ENCODE results near the gene ACOT11. TPM values are rescaled to one million over a fixed set of nuclear protein-coding genes. Genes with fewer than 3 reads are reported as not detected.

Gene ACOT11
- total RNA-seq, 1 experiment from 2014 or later: 1.9 TPM

- ATAC-seq: no peak
- H3K4me3 ChIP-seq (ENCODE audit: low read depth in 2 of 2, low read length in 2 of 2): no peak overlapping the region
- in situ Hi-C loops (cut with HindIII; ENCODE audit: low pct_unique_long_range_greater_than_20kb, low sequenced_read_pairs): no loop called here
- no peak overlapping the region for H3K27ac ChIP-seq (ENCODE audit: low read length)
- no peak for DNase-seq (ENCODE audit: low read depth, low spot score)
- TF ChIP-seq CTCF (IDR thresholded peaks at IDR 0.05) (no peak), POLR2AphosphoS5 (IDR thresholded peaks at IDR 0.05; ENCODE audit: low read depth, low read length) (no peak), TCF7L2 (IDR thresholded peaks at IDR 0.05; ENCODE audit: low read depth, low read length) (no peak), SIN3A (IDR thresholded peaks at IDR 0.05; ENCODE audit: borderline replicate concordance, insufficient read depth, low read depth, low read length) (no peak)
- TF ChIP-seq, protein P1, sequence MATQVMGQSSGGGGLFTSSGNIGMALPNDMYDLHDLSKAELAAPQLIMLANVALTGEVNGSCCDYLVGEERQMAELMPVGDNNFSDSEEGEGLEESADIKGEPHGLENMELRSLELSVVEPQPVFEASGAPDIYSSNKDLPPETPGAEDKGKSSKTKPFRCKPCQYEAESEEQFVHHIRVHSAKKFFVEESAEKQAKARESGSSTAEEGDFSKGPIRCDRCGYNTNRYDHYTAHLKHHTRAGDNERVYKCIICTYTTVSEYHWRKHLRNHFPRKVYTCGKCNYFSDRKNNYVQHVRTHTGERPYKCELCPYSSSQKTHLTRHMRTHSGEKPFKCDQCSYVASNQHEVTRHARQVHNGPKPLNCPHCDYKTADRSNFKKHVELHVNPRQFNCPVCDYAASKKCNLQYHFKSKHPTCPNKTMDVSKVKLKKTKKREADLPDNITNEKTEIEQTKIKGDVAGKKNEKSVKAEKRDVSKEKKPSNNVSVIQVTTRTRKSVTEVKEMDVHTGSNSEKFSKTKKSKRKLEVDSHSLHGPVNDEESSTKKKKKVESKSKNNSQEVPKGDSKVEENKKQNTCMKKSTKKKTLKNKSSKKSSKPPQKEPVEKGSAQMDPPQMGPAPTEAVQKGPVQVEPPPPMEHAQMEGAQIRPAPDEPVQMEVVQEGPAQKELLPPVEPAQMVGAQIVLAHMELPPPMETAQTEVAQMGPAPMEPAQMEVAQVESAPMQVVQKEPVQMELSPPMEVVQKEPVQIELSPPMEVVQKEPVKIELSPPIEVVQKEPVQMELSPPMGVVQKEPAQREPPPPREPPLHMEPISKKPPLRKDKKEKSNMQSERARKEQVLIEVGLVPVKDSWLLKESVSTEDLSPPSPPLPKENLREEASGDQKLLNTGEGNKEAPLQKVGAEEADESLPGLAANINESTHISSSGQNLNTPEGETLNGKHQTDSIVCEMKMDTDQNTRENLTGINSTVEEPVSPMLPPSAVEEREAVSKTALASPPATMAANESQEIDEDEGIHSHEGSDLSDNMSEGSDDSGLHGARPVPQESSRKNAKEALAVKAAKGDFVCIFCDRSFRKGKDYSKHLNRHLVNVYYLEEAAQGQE (IDR thresholded peaks at IDR 0.05; ENCODE audit: insufficient read depth in 1 of 2, low read depth in 2 of 2, low read length in 1 of 2): no peak
- no peaks in the 10 kb centered on the region for H3K36me3 ChIP-seq (ENCODE audit: control insufficient read depth, insufficient read depth, low read length)
- ChIA-PET CTCF (no interaction called here), POLR2A (no interaction called here)
- no peaks in the 10 kb centered on the region for H3K9me3 ChIP-seq (ENCODE audit: control insufficient read depth, insufficient read depth, low read depth, low read length)
- no peaks in the 10 kb centered on the region for H3K27me3 ChIP-seq (ENCODE audit: control insufficient read depth, insufficient read depth, low read length)
- no TSS peak for BruUV-seq (replicated peaks)
- intact Hi-C loops (cut with micrococcal nuclease; ENCODE audit: unreplicated experiment): no loop called here
- H3K4me1 ChIP-seq (ENCODE audit: control insufficient read depth, insufficient read depth, low read length): no peaks in the 10 kb centered on the region
These were observed 58.9 kb downstream of the ACOT11 start for GRCh38 chr1:54606990-54607325.

DNA sequence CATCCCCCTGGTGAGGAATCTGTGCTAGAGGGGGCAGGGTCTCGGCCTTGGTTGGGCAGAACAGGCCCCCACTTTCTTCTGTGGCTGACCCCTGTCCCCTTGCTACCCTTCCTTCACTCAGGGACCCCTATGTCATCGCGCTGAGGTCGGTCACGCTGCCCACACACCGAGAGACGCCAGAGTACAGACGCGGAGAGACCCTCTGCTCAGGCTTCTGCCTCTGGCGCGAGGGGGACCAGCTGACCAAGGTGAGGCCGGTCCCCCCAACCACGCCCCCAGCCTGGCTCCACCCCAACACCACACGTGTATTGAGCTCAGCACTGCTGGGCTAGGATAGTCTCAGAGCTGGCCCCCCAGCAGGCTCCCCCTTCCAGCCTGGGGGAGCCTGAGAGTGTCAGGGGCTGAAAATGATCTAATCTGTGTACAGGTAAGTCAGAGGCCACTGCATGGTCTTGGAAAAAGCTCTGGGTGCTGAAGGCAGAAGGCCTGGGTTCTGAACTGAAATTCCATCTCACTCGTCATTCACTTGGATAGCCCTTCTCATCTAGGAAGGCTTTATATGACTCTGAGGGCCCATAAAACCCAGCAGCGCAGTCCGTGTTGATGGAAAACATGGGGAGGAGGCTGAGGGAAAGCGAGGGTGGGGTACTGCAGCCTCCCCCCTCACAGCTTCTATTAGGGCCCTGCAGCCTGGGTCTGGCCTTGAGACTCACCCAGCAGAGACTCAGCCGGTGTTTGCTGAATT is 60.0 kb downstream of the ACOT11 start:
- TF ChIP-seq, protein P1 (IDR thresholded peaks at IDR 0.05; ENCODE audit: insufficient read depth in 1 of 2, low read depth in 2 of 2, low read length in 1 of 2): no peak
- TF ChIP-seq CTCF (IDR thresholded peaks at IDR 0.05): no peak
- no peak for TF ChIP-seq TCF7L2 (IDR thresholded peaks at IDR 0.05; ENCODE audit: low read depth, low read length)
- TF ChIP-seq POLR2AphosphoS5 (IDR thresholded peaks at IDR 0.05; ENCODE audit: low read depth, low read length): no peak
- TF ChIP-seq SIN3A (IDR thresholded peaks at IDR 0.05; ENCODE audit: borderline replicate concordance, insufficient read depth, low read depth, low read length): no peak
- no TSS peak for BruUV-seq (replicated peaks)
- DNase-seq (ENCODE audit: low read depth, low spot score) (no peak), ATAC-seq (no peak)
- Histone ChIP-seq H3K4me1 (ENCODE audit: control insufficient read depth, insufficient read depth, low read length) (no peaks in the 10 kb centered on the region), H3K27me3 (ENCODE audit: control insufficient read depth, insufficient read depth, low read length) (no peaks in the 10 kb centered on the region), H3K36me3 (ENCODE audit: control insufficient read depth, insufficient read depth, low read length) (no peaks in the 10 kb centered on the region), H3K4me3 (ENCODE audit: low read depth in 2 of 2, low read length in 2 of 2) (no peak overlapping the region), H3K27ac (ENCODE audit: low read length) (no peak overlapping the region), H3K9me3 (ENCODE audit: control insufficient read depth, insufficient read depth, low read depth, low read length) (no peaks in the 10 kb centered on the region)
- in situ Hi-C loops (cut with HindIII; ENCODE audit: low pct_unique_long_range_greater_than_20kb, low sequenced_read_pairs) (no loop called here), intact Hi-C loops (cut with micrococcal nuclease; ENCODE audit: unreplicated experiment) (no loop called here)
- POLR2A ChIA-PET: no interaction called here
- CTCF ChIA-PET: no interaction called here
